CD4-positive, alpha-beta memory T cell (primary cell): ENCODE data around the gene PTX4. TPM values are rescaled to one million over a fixed set of nuclear protein-coding genes. Genes with fewer than 3 reads are reported as not detected.

Source experiments
- CTCF ChIA-PET: fragments of 350-600 bp; sonication (Branson Sonifier 250); formaldehyde crosslinking; loops from one replicate; lab custom pipeline; 2021; ENCODE audit warnings: inconsistent platforms; ENCODE audit not compliant: partially characterized antibody; lab: Charles Lee
- POLR2A ChIA-PET: fragments of 350-600 bp; sonication (Branson Sonifier 250); formaldehyde crosslinking; loops from one replicate; lab custom pipeline; 2021; ENCODE audit not compliant: partially characterized antibody; lab: Charles Lee
- DNase-seq, 5 donors: peaks; one replicate each; pipeline versions ENCODE4 v3.0.0 to v3.0.0-alpha.2; 2020 to 2022; ENCODE audit warnings: mixed read lengths in 1 of 5
- H3K27ac ChIP-seq: one replicate; pipeline ENCODE4 v1.7.0; 2013; ENCODE audit warnings: low read depth, low read length
- H3K27me3 ChIP-seq: 2 replicates; pipeline ENCODE4 v1.7.0; 2013; ENCODE audit warnings: mild to moderate bottlenecking, low read length, moderate library complexity; ENCODE audit not compliant: insufficient read depth
- H3K36me3 ChIP-seq: 2 replicates; pipeline ENCODE4 v1.7.0; 2013; ENCODE audit warnings: mild to moderate bottlenecking, low read length, moderate library complexity; ENCODE audit not compliant: insufficient read depth
- H3K4me1 ChIP-seq: 2 replicates; pipeline ENCODE4 v1.7.0; 2013; ENCODE audit warnings: mild to moderate bottlenecking, low read length, moderate library complexity; ENCODE audit not compliant: insufficient read depth
- H3K4me3 ChIP-seq, 2 donors: one replicate each; pipeline ENCODE4 v1.7.0; 2013; ENCODE audit warnings: low read length in 2 of 2, mild to moderate bottlenecking in 1 of 2
- H3K9me3 ChIP-seq, 2 donors: one replicate each; pipeline ENCODE4 v1.7.0; 2013; ENCODE audit warnings: low read length in 2 of 2, control low read depth in 1 of 2; ENCODE audit not compliant: control insufficient read depth in 1 of 2
- H3K27ac Mint-ChIP-seq, 7 donors: one replicate each; pipeline ENCODE4 v1.8.0; 2020 to 2021; ENCODE audit warnings: mixed read lengths in 7 of 7, mild to moderate bottlenecking in 6 of 7, inconsistent platforms in 3 of 7, moderate library complexity in 3 of 7
- H3K27me3 Mint-ChIP-seq, 2 donors: one replicate each; pipeline ENCODE4 v1.8.0; 2020 to 2021; ENCODE audit warnings: mixed read lengths in 2 of 2
- H3K36me3 Mint-ChIP-seq, 2 donors: one replicate each; pipeline ENCODE4 v1.8.0; 2020 to 2021; ENCODE audit warnings: mixed read lengths in 2 of 2, inconsistent platforms in 1 of 2, mild to moderate bottlenecking in 1 of 2
- H3K4me1 Mint-ChIP-seq, 4 donors: one replicate each; pipeline ENCODE4 v1.8.0; 2020 to 2021; ENCODE audit warnings: mixed read lengths in 4 of 4, mild to moderate bottlenecking in 1 of 4
- H3K4me3 Mint-ChIP-seq, 8 donors: one replicate each; pipeline ENCODE4 v1.8.0; 2020 to 2021; ENCODE audit warnings: mixed read lengths in 8 of 8, mild to moderate bottlenecking in 7 of 8, moderate library complexity in 6 of 8, inconsistent platforms in 3 of 8
- H3K9me3 Mint-ChIP-seq, 8 donors: one replicate each; pipeline ENCODE4 v1.8.0; 2020 to 2021; ENCODE audit warnings: mixed read lengths in 8 of 8, mild to moderate bottlenecking in 5 of 8, inconsistent platforms in 3 of 8, moderate library complexity in 1 of 8
- intact Hi-C: fragments of 100-400 bp; cut with micrococcal nuclease; formaldehyde crosslinking; loops from one replicate; pipeline ENCODE4 v1.15.1; 2023
- polyA plus RNA-seq, 2 donors: library from polyadenylated mRNA; unstranded; fragments of 300-500 nt; fragmentation: Illumina TruSeq; gene quantifications; one replicate each; pipeline ENCODE4 v1.2.3, GENCODE V29; 2021
- total RNA-seq, 2 experiments: library from RNA; stranded (reverse); gene quantifications; one replicate each; pipeline ENCODE4 v1.2.3, GENCODE V29; 2021

Gene PTX4
- total and polyA plus RNA-seq, 4 experiments from 2014 or later, result not detected

GRCh38 chr16:1511662-1512569 lies 23.2 kb upstream of the PTX4 start:
- H3K27ac Mint-ChIP-seq, result no peak overlapping the region
- H3K4me1 ChIP-seq, result no peaks in the 10 kb centered on the region
- intact Hi-C loops, result no loop called here
- H3K27ac ChIP-seq, result no peak overlapping the region
- peaks cover 6 to 8% of the 10 kb centered on the region in 2 donors for H3K36me3 Mint-ChIP-seq
- H3K27me3 ChIP-seq, result no peaks in the 10 kb centered on the region
- H3K27me3 Mint-ChIP-seq, result no peaks in the 10 kb centered on the region
- no peaks in the 10 kb centered on the region for H3K36me3 ChIP-seq
- no peak overlapping the region for H3K4me3 ChIP-seq
- no peaks in the 10 kb centered on the region for H3K4me1 Mint-ChIP-seq
- no peaks in the 10 kb centered on the region for H3K9me3 ChIP-seq
- POLR2A ChIA-PET, result interaction anchor here (0.7 kb wide), 1 partner anchor 24 kb away, joined by 3 read pairs; no protein-coding TSS in a partner anchor
- DNase-seq, result no peak
- CTCF ChIA-PET, result no interaction called here
- no peak overlapping the region for H3K4me3 Mint-ChIP-seq
- peaks cover 0 to 5% (median 3%) of the 10 kb centered on the region in 8 donors for H3K9me3 Mint-ChIP-seq

GRCh38 chr16:1510941-1511351 lies 22.2 kb upstream of the PTX4 start:
- H3K36me3 ChIP-seq, result no peaks in the 10 kb centered on the region
- H3K4me3 ChIP-seq, result no peak overlapping the region
- peaks cover 0 to 2% (median 0%) of the 10 kb centered on the region in 4 donors for H3K4me1 Mint-ChIP-seq
- no peak overlapping the region for H3K27ac ChIP-seq
- no peaks in the 10 kb centered on the region for H3K4me1 ChIP-seq
- H3K9me3 Mint-ChIP-seq, result peaks cover 0 to 5% (median 3%) of the 10 kb centered on the region in 8 donors
- peaks cover 7 to 8% of the 10 kb centered on the region in 2 donors for H3K36me3 Mint-ChIP-seq
- POLR2A ChIA-PET, result interaction anchor here (0.7 kb wide), 1 partner anchor 25 kb away, joined by 3 read pairs; no protein-coding TSS in a partner anchor
- no peak overlapping the region for H3K4me3 Mint-ChIP-seq
- CTCF ChIA-PET, result no interaction called here
- H3K27me3 Mint-ChIP-seq, result no peaks in the 10 kb centered on the region
- no peaks in the 10 kb centered on the region for H3K9me3 ChIP-seq
- no peak for DNase-seq
- intact Hi-C loops, result no loop called here
- no peak overlapping the region for H3K27ac Mint-ChIP-seq
- no peaks in the 10 kb centered on the region for H3K27me3 ChIP-seq

- Histone ChIP-seq H3K27ac (no peak overlapping the region), H3K36me3 (no peaks in the 10 kb centered on the region), H3K27me3 (no peaks in the 10 kb centered on the region), H3K9me3 (no peaks in the 10 kb centered on the region), H3K4me3 (no peak overlapping the region), H3K4me1 (no peaks in the 10 kb centered on the region)
- intact Hi-C loops, result no loop called here
- Mint-ChIP-seq H3K9me3 (peaks cover 0 to 5% (median 3%) of the 10 kb centered on the region in 8 donors), H3K4me1 (peaks cover 0 to 2% (median 0%) of the 10 kb centered on the region in 4 donors), H3K27ac (no peak overlapping the region), H3K27me3 (no peaks in the 10 kb centered on the region), H3K36me3 (peaks cover 7 to 8% of the 10 kb centered on the region in 2 donors), H3K4me3 (no peak overlapping the region)
- DNase-seq, result no peak
- ChIA-PET CTCF (no interaction called here), POLR2A (no interaction called here)
Measured at GRCh38 chr16:1510272-1510671, 21.5 kb upstream of the PTX4 start.

- no peak overlapping the region for H3K4me3 ChIP-seq
- H3K9me3 ChIP-seq, result no peaks in the 10 kb centered on the region
- H3K4me1 ChIP-seq, result no peaks in the 10 kb centered on the region
- POLR2A ChIA-PET, result no interaction called here
- intact Hi-C loops, result no loop called here
- no peak overlapping the region for H3K4me3 Mint-ChIP-seq
- DNase-seq, result no peak
- peaks cover 7 to 8% of the 10 kb centered on the region in 2 donors for H3K36me3 Mint-ChIP-seq
- H3K9me3 Mint-ChIP-seq, result peaks cover 0 to 4% (median 1%) of the 10 kb centered on the region in 8 donors
- H3K27ac ChIP-seq, result no peak overlapping the region
- CTCF ChIA-PET, result no interaction called here
- H3K4me1 Mint-ChIP-seq, result peaks cover 0 to 2% (median 0%) of the 10 kb centered on the region in 4 donors
- H3K36me3 ChIP-seq, result no peaks in the 10 kb centered on the region
- no peak overlapping the region for H3K27ac Mint-ChIP-seq
- H3K27me3 ChIP-seq, result no peaks in the 10 kb centered on the region
- H3K27me3 Mint-ChIP-seq, result no peaks in the 10 kb centered on the region
Measured at GRCh38 chr16:1509307-1510221, 20.8 kb upstream of the PTX4 start.

GRCh38 chr16:1508494-1509187 lies 19.9 kb upstream of the PTX4 start:
- Histone ChIP-seq H3K4me3 (no peak overlapping the region), H3K9me3 (no peaks in the 10 kb centered on the region), H3K27me3 (no peaks in the 10 kb centered on the region), H3K27ac (no peak overlapping the region), H3K36me3 (no peaks in the 10 kb centered on the region), H3K4me1 (no peaks in the 10 kb centered on the region)
- ChIA-PET POLR2A (no interaction called here), CTCF (no interaction called here)
- intact Hi-C loops, result no loop called here
- peaks cover 0 to 3% (median 0%) of the 10 kb centered on the region in 8 donors for H3K9me3 Mint-ChIP-seq
- H3K4me3 Mint-ChIP-seq, result no peak overlapping the region
- no peak overlapping the region for H3K27ac Mint-ChIP-seq
- DNase-seq, result no peak
- no peaks in the 10 kb centered on the region for H3K27me3 Mint-ChIP-seq
- H3K36me3 Mint-ChIP-seq, result peaks cover 7 to 8% of the 10 kb centered on the region in 2 donors
- H3K4me1 Mint-ChIP-seq, result peaks cover 0 to 2% (median 0%) of the 10 kb centered on the region in 4 donors

- H3K4me3 ChIP-seq, result no peak overlapping the region
- POLR2A ChIA-PET, result no interaction called here
- no peaks in the 10 kb centered on the region for H3K36me3 ChIP-seq
Measured at GRCh38 chr16:1506494-1507213, 17.9 kb upstream of the PTX4 start.

More at GRCh38 chr16:1506494-1507213, 17.9 kb upstream of the PTX4 start:
- H3K27me3 ChIP-seq, result no peaks in the 10 kb centered on the region
- Mint-ChIP-seq H3K27me3 (no peaks in the 10 kb centered on the region), H3K4me1 (peaks cover 0 to 2% (median 0%) of the 10 kb centered on the region in 4 donors), H3K9me3 (no peaks in the 10 kb centered on the region), H3K36me3 (peaks cover 15 to 18% of the 10 kb centered on the region in 2 donors), H3K27ac (peak overlapping the region in 1 of 7 donors; percentile 17), H3K4me3 (no peak overlapping the region)
- H3K27ac ChIP-seq, result no peak overlapping the region
- DNase-seq, result no peak
- no peaks in the 10 kb centered on the region for H3K9me3 ChIP-seq
- CTCF ChIA-PET, result no interaction called here
- no peaks in the 10 kb centered on the region for H3K4me1 ChIP-seq
- intact Hi-C loops, result no loop called here
